Activated naive CD8-positive, alpha-beta T cell treated with anti-CD3 and anti-CD28 coated beads, Interleukin-2, amount 50 U/mL, for 16 hours (primary cell): ENCODE data around the gene TBL1X.
"Not testable (repeated sequence)": the region's sequence is repeated elsewhere in the genome, so short reads cannot be mapped to it uniquely, and the experiment has no call there.

ENCODE experiments used
- DNase-seq: peaks from one replicate; pipeline ENCODE4 v3.0.0-alpha.2; 2020; ENCODE audit warnings: low read depth, low spot score

TBL1X gene

DNA sequence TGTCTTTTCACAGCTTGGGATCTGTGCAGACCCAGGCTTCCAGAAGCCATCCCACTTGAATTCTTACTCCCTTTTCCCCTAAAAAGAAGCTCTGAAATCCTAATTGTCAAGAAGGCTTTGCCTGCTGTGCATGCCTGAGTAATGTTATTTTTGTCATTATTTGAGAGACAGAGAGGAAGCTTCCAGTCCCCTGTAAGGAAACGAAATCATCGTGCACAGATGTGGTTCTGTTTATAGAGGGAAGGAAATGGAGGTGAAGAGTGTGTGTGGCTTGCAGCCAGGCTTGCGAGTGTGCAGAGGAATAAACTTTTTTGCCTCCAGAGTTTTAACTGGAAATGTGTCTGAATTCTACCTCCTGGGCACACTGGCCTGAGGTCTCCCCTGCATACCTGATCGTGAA is 70.2 kb downstream of the TBL1X start:
- DNase-seq = no peak

DNA sequence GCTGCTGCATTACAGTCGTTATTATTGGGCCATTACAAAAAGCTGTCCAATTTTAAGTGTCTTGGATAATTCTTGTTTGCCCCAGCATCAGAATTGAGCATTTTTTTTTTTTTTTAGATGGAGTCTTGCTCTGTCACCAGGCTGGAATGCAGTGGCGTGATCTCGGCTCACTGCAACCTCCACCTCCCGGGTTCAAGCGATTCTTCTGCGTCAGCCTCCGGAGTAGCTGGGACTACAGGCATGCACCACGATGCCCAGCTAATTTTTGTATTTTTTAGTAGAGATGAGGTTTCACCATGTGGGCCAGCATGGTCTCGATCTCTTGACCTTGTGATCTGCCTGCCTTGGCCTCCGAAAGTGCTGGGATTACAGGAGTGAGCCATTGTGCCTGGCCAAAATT is 71.3 kb downstream of the TBL1X start:
- not testable (repeated sequence) for DNase-seq

DNA sequence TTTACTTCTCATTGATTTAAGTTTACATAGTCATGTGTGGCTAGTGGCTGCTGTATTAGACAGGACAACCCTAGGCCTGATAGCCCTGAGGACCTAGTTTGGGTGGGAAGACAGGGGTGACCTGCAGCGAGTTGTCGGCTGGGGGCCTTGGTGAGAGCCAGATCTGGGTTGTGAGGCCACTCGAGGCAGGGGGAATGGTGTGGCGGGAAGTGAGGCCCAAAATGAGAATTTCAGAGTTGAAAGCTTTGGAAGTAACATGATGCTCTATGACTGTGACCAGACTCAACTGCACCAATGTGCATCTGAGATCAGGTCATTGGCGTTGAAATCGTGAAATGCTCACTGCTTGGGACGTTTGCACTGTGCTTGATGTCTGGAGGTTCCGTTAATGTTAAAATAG is 72.9 kb downstream of the TBL1X start:
- no peak for DNase-seq

DNA sequence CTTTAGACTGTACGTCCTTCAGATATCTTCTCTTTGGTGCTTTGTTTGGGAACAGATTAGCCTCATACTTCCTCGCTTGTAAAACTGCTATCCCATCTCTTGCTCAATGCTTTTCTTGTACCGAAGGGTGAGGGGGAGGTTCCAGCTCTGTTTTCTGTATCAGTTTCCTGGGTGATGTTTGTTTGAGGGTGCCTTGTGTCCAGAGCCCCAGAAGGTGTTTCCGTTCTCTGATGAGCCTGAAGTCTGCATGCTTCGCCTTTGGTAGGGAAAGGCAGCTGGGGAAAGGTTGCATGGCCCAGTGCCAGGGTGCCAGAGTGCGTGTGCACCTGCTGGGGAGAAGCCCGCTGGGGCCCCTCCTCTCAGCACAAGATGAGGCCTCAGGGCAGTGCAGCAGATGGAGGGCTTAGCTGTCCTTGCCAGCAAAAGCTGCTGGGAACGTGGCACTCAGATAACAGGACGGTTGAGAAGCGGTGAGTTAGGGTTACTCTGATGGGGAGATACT is 73.7 kb downstream of the TBL1X start:
- DNase-seq = no peak

DNA sequence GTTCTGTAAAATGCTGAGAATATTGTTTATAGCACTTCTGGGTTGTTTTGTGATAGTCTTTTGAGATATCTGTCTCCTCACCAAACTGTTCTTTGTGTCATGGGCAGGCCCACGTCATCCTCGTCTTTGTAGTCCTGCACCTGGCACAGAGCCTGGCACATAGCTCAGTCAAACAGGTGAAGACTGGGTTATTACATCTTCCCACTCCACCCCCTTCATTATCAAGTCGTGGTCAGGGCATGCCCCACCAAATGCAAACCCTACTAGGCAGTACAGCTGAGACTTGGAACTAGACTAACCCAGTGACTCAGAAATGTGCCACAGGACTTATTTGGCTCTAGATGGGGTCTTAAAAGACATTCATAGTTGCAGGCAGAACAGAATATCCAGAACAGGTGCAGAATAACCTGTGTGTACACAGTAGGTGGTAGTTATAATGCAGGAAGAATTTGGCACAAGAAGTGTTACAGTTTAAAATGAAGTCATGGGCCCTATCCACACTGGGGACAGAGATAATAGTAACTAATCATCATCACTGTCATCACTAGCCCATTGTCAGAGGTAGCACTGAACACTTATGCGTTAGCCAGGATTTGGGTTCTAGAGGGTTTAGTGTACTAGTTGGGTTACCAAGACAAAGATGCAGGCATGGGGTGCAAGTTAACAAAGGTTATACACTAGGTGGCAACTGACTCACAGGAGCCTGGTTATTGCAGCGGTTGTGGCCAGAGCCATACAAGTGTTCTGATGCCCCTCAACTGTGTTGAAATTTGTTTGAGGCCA is 74.9 kb downstream of the TBL1X start:
- DNase-seq = no peak

DNA sequence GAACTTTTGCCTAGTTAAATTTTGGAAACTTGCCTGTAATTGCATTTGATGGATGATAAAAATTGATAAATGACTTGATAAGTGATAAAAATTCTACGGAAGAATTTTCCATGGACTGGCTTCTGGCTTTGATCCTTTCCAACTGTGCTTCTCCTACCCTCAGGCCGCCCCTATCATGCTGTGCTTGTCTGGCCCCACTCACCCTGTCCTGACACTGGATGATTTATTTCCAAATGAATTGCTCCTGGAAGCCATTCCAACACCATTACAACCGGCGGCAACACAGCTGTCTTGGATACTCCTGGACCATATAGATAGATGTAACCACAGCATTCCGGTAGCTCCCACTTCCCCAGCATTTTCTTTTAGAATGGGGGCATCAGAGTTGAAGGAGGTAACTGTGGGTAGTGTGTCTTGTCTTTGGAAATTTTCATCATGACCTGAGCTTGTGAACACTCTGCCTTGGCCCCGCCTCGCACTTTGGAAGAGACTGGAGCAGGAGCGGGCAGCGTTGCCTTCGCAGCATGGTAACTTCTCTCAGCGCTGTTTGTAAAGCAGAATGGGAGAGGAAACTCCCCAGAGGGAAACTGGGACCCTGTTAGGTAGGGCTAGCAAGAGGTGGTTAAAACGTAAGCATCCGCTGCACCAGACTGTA is 77.4 kb downstream of the TBL1X start:
- DNase-seq = no peak

DNA sequence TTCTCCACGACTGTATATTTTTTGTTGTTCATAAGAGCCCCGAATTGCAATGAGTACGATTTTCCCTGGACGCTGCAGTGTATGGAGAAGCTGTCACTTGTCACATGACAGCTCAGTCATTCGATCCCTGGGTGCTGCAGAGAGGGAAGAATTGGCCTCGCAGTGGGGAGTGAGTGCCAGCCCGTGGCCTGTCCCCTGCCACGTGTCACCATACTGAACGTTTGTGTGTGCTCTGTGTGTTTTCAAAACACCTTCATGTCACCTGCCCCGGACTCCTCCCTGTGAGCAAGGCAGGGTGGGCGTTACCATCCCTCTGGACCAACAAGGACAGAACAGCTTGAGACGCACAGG is 77.9 kb downstream of the TBL1X start:
- DNase-seq = no peak

DNA sequence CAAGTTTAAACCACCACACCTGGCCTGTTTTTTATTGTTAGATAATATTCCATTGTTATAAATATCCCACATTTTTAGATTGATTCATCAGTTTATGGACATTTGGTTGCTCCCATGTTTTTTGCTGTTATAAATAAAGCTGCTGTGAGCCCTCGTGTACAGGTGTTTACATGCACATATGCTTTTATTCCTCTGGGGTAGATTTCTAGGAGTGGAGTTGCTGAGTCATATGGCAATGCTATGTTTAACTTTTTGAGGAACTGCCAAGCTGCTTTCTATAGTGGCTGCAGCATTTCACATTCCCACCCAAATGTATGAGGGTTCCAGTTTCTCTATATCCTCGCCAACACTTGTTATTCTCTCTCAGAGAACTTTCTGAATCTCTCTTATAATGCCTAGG is 90.5 kb downstream of the TBL1X start:
- DNase-seq = no peak

DNA sequence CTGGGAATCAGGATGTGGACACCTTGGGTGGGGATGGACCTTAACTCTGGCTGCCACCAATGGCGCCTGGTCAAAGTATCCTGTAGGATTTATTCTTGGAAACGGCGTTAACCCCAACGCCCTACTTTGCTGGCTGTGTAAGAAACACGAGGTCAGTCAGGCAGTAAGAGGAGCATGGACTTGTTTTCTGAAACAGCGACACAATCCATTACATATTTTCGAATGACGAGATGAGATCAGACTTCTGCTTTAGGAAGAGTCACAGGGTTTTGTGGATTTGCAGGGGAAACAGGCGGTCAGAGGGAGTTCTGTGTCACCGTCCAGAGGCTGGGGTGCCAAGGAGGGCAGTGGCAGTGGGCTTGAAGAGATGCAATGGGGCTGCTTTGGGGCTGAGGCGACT is 92.2 kb downstream of the TBL1X start:
- DNase-seq = no peak

DNA sequence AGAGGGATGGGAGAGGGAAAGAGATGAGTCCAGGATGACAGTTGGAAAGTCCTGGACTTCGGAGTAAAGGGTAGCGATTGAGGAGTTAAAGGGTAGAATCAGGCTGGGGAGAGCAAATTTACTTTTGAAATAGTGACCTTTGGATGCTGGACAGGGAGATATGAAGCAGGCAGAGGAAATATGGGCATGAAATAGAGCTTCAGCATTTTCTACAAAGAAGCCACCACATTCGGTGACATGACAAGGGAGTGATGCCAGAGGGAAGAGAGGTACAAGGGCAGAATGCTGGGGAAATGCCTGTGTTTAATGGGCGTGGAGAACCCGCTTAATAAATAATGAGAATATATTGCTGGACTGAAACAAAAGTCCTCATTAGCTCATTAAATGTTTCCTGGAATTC is 92.7 kb downstream of the TBL1X start:
- DNase-seq = no peak

DNA sequence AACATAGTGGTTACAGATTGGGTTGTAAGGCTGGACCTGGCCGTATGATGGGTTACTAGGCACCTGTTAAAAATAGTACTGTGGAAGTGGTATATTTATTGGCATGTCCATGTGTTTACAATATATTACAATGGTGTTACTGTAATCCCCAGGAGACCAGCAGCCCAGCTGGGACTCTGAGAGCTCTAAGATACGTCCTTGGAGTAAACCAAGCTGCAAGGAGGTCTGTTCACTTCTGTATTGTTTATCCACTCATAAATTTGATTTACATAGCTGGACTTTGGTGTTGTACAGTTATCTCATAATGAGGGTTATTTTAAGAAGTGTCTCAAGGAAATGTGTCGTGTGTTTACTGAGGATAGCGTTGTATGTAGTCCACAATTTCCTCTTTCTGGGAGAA is 93.8 kb downstream of the TBL1X start:
- DNase-seq = no peak

DNA sequence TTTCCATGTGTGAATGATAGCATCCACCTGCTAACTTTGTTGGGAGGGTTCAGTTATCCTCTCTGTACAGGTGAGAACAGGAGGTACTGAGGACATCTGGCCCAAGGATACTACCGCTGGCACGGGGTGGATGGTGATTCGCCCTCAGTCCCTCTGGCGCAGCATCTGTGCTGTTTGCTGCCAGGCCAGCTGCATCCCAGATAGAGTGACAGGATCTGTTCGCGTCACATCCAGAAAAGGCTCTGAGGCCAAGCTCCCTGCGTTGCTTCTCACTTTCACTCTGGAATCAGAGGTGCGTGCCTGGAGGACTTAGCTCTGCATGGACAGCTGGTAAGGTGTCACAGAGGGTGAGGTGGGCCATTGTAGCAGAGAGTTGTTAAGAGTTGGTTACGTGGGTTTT is 95.4 kb downstream of the TBL1X start:
- DNase-seq = no peak

DNA sequence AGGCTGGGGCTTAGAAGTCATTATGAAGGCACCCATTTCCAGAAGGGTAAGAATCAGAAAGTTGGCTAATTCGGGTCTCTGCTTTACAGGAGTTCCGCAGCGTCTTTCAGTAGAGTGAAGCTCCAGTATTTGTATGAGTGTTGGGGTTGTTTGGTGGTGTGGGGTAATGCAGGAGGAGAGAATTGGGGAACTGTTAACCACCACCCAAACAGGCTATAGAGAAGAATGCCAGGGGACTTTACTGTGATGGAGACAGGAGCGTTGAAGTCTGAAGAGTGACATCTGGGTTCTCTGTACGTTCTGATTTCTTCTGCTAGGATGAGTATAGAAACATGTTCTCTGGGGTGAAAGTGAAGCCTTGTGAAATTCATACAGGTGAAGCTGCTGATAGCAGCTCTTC is 96.3 kb downstream of the TBL1X start:
- DNase-seq = no peak

DNA sequence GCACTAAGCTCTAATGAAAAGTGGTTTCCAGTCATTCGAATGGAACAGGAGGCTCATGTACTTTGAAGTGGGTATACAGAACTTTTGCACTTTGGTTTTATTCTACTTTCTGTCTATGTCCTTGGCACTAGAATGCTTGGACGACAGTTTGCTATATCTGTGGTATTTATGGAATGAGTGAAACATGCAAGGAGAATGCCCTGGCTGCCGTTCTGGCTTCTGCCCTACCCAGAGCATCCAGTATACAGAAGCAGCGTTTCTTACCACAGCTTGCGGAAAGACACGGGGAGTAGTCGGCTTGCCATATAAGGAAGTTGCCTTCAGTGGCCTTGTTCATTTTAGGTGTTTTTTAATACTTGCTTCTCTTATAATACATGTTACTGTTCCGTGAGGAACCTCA is 98.0 kb downstream of the TBL1X start:
- DNase-seq = no peak

DNA sequence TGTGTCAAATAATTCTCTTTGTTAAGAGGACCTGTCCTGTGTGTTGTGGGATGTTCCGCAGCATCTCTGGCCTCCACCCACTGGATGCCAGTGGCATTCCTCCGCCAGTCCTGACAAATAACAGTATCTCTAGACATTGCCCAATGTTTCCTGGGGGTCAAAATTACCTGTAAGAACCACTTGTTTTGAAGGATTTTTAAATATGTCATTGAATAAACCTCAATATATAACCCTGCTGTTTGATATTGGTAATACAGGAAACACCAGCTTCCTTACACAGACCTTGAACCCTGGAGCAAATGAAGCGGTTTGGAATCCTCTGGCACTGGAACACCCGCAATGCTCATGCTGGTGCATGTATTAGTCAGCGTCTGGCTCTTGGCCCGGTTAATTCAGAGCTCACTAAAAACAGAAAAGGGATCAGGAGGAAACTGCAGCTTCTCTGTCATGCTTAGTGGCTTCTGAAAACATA is 101.3 kb downstream of the TBL1X start:
- DNase-seq = no peak

DNA sequence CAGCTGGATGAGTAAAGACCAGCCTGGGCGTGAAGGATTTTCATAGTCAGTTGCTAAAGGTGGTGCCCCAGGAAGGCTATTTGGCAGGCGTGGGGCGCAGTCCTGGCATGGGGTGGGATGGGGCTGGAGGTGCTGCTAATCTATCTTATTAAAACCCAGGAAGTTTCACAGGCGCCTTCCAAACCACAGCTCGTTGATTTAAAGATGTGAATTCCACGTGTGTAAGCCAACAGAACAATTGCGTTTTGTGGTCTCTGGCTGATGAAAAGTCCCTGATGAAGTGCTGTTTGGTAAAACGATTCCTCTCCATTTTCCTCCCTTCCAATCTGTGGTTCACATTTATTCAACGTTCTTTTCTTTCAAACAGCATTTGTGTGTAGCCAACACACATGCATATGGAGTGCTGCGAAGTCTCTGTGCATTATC is 105.0 kb downstream of the TBL1X start:
- DNase-seq = no peak

DNA sequence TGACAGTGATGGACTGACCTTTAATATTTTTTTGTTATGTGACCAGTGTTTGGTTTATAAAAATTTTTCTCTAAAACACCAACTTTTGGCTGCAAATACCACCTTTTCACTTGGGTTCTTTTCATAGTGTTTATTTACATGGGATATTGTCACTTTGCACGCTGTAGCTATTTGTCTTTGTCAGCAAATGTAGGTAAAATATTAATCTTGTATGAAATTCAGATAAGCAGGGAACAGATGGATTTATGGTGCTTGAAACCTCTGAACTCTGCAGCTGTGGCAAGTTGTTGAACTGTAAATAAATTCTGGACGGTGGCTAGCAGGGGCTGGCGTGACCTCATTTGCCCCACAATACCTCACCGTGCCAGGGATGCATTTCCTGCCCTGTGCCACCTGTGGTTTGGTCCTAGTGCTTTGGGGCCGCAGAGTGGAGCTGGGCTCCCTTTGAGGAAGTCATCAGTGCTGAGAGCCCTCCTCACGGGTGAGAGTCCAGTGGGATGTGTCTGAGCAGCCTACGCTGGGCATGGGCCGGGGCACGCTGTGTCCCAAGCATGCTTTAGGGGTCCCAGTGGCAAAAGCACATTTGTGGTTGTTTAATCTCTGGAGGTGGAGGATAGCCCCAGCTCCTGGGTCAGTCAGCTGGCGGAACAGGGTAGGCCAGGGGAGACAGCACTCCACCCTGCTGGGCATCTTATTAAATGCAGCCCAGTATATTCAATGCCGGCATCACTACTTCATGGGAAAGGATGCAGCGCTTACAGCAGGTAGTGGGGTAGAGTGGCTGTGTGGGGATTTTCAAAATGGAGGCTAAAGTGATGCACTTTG is 108.6 kb downstream of the TBL1X start:
- DNase-seq = no peak

DNA sequence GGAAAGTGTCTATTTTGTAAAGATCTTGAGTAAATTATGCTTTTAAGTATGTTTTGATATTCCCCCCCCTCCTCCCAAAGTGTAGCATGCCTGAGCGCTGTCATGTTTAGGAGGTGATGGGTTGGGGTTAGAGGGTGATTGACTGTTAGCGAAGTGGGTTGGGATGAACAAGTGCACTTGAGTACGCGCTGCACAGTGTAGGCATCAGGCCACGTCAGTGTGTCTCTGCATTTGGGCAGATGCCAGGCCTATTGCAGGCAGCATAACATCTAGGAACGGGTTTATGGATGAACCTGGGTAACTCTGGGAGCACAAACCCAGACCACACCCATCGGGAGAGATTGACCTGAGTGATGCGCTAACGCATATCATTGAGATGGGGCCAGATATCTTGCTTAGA is 111.2 kb downstream of the TBL1X start:
- DNase-seq = no peak

DNA sequence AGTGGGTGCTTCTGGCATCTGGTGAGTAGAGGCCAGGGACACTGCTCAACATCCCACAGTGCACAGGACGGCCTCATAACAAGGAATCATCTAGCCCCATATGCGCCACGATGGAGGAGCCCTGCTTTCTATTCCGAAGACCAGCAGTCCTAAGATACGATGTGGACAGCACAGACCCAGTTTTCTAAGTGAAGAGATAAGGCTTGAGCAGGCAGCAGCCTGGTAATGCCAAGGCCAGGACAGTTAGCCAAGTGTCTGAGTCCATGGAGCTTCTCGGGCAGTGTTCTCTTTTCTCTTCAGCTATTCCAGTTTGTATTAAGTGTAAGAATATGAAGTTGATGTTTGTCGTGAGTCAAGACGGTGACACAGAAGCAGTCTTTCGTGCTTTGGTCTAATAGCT is 112.7 kb downstream of the TBL1X start:
- DNase-seq = no peak

DNA sequence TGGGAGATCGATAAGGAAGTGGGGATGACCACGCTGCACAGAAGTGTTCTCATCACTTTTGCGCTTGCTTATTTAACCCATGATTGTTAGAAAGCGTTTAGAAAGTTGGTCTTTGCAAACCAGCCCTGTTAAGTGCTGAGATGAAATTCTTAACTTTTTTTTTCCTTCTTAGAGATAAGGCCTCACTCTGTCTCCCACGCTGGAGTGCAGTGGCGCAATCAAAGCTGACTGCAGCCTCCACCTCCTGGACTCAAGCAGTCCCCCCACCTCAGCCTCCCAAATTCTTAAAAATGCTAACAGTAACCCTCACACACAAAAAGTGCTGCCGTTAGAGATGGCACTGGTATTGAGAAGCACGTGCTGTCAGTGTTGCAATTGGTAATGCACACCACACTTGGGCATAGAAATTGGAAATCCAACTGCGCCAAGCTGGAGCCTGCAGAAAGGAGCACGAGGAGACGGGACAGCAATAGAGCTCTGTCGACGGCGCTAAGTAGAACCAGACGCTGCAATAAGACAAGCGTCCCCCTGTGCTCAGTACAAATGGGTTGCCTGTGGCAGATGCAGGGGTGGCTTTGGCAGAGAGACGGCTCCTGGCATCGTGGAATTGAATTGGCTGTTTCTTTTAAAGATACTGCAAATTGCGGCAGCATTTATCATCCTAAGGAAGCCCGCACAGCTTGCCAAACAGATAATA is 113.4 kb downstream of the TBL1X start:
- no peak for DNase-seq

DNA sequence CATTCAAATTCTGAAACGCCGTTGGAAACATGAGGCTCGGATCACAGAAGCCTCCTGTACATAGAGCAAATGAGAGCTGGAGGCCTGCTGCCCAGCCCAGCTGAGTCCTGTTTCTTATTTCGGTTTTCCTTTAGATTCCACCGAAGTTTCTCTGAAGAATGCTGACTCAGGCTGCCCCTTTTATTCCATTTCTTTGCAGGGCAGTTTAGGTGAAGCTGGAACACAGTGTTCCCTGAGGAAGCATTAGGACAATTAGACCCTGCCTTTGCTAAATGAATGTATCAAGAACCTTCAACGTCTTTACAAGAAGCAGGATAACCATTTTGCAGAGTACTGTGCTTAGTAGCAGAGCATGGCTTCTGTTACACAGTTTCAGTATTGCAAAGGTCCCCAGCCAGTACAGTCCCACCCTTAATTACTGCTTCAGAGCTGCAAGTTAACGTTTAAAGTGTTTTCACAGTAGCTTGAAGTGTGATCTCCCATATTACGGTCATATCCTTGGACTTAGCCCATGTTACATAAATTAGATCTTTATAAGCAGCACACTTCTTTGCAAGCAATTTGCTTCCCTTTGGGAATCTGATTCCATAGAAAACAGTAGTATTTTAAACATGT is 117.0 kb downstream of the TBL1X start:
- no peak for DNase-seq
